GM19328 (cell line): Measurements from ENCODE around the gene EIF3B.
A peak's percentile ranks its signal among the peaks of the same experiment; 100 is the strongest.
"Not testable (repeated sequence)": the region's sequence is repeated elsewhere in the genome, so short reads cannot be mapped to it uniquely, and the experiment has no call there.

Source experiments
- ATAC-seq: cut with Tn5 transposase; IDR thresholded peaks from one replicate; pipeline ENCODE4 v1.9.1; 2021; ENCODE audit warnings: mild to moderate bottlenecking, moderate library complexity; ENCODE audit not compliant: unreplicated experiment

EIF3B gene

DNA sequence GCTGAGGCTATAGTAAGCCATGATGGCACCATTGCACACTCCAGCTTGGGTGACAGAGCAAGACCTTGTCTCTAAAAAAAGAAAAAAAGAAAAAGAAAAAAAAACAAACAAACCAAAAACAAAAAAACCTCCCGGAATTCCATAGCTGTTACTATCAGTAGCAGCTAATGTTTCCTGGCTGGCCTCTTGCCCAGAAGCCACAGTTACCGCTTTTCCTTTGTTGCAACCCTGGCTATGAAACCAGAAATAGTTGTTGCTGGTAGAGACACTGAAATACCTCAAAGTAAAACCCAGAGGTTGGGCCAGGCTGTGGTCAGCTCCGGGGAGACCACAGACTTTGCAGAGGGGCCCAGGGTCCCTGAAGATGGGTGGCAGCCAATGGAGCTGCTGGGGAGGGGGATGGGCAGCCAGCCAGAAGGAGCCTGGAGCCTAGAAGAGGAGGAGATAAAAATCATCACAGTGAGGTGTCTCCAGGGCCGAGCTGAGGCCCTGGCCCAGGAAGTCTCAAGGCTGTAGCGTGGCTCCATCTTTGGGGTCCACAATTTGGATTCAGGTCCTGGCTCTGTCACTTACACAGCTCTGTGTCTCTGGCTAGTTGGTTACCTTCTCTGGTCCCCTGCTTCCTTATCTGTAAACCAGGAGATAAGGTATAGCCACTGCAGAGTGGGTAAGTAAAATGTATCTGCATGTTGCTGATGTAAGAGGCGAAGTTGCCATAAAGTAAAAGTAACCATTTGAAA, 45.4 kb downstream of the EIF3B start:
- ATAC-seq = no peak

DNA sequence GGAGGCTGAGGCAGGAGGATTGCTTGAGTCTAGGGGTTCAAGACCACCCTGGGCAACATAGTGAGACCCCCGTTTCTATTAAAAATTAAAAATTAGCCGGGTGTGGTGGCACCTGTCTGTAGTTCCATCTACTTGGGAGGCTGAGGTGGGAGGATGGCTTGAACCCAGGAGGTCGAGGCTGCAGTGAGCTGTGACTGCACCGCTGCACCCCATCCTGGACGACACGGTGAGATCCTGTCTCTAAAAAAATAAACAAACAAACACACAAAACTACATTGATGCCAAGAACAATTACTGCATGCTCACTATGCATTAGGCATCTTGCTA, 48.0 kb downstream of the EIF3B start:
- no peak for ATAC-seq

DNA sequence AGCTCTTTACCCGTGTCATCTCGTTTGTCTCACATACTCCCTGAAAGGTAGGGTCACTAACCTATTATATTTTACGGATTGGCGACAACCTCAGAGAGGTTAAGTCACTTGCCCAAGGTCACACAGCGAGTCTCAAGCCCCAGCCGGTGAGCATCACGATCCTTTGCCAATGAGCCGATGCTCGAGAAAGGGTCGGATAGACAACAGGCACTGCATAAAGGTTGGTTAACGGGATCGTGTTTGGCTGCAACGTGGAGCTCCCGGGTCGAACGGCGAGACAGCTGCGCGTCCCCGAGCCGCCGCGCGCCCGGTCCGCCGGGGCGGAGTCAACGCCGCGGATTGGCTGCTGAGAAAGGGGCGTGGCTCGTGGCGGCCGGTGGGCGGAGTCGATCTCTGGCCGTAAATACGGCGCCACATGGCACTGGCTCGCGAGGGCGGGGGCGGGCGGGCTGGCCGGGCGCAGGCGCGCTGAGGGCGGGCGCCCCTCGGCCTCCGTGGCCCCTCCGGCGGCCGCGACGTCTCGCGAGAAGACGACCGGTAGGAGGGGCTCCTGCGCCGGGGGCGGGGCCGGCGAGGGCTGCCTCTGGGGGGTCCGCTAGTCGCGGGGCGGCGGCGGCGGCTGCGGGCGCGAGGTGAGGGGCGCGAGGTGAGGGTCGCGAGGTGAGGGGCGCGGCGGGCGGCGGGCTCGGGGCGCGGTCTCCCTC, 48.5 kb downstream of the EIF3B start, which contains the start of gene CHST12:
TSS of gene CHST12 (plus strand) at position 598 of the 704 bp plus-strand sequence. CDS start 29,029 bp downstream, outside the sequence.
- peak; percentile 41 for ATAC-seq

DNA sequence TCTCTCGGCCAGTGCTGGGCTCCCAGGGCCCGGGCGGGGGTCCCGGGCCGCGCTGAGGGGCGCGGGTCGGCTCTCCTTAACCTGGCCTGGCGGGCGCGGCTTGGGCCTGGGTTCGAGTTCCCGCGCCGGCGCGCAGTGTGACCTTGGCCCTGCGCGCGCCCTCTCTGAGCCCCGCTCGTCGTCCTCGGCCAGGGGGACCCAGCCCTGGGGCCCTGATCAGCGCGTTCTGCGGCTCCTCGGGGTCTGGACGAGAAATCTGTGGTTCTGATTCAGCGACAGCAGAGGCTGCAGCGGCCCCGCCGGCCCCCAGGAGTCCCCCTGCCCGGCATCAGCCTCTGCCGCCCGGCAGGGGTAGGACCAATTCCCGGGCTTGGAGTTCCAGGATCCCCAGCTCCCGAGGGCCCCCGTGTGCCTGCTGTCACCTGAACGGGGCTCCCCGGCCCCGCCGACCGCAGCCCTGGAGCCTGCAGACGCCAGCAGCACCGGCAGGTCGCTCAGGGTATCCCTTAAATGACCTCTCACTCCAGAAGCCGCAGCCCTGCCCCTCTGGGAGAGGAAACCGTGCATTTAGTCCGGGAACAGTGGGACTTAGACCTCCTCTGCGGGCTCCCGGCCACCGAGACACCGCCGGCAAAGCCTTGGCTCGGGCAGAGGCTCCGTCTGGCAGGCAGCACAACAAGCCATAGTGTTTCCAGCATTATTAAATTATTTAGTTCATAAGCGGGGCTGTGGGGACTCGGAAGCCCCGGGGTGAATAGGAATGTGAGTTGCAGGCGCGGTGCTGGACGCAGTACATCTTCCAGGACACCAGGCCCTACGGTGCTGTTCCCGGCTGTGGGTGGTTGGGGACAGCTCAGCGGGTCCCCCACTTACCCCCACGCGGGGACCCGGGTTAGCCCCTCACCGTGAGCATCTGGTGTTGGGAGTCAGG, 49.4 kb downstream of the EIF3B start:
- ATAC-seq = no peak

DNA sequence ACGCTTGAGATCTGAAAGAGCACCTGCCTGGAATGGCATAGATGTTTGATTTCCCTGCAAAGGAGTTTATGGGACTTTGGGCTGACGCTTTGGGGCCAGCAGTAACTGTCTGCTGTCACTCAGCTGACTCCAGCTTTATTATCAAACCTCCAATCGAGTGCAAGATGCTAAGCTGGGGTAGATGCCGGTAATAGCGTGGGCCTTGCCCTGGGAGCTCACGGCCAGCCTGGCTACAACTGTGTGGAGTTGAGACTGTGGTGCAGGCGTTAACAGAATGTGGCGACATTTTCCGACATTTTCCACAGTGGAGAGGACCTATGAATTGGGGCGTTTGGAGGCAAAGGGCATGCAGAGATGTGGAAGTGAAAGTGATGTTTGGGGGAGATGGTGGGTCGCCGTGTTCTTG, 50.1 kb downstream of the EIF3B start:
- ATAC-seq = no peak

DNA sequence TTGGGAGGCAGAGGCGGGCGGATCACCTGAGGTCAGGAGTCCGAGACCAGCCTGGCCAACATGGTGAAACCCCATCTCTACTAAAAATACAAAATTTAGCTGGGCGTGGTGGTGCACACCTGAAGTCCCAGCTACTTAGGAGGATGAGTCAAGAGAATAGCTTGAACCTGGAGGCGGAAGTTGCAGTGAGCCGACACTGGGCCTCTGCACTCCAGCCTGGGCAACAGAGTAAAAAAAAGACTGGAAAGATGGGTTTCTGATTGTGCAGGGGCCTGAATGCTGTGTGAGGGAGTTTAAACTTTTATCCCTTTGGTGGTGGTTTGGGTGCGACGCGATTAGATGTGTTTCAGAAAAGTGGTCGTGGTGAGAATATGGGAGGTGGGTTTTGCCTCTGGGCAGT, 50.6 kb downstream of the EIF3B start:
- no peak for ATAC-seq

DNA sequence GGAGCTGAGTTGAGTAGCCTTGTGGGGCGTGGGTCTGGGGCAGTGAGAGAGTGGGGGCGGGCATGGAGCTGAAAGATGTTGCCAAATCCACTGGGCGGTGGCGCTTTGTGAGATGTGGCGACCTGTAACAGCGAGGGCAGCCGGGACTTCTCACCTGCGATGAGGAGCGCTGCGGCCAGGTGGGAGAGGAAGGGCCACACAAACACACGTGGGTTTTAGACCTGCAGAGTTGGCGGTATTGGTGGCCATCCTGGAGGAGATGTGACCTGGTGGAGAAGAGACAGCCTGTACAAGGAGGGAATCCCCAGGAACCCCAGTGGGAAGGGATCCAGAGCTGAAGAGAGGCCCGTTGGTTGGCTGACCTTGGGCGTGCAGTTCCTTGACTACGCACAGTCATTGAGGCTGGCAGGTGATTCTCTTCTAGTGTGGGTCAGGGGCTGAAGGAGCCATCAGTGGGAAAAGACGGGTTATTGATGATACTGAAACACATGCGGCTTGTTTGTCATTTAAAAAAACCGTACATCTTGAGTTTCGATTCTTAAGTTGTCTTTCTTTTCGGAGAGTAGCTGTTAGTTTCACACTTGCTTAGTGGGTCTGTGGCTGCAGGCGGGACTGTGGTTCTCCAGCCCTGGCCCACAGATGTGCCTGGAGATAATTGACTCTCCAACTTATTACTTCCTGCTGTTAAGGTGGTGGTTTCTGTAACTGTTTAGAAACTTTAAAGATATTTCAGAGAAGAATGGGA, 51.1 kb downstream of the EIF3B start:
- ATAC-seq = peak; percentile 38

DNA sequence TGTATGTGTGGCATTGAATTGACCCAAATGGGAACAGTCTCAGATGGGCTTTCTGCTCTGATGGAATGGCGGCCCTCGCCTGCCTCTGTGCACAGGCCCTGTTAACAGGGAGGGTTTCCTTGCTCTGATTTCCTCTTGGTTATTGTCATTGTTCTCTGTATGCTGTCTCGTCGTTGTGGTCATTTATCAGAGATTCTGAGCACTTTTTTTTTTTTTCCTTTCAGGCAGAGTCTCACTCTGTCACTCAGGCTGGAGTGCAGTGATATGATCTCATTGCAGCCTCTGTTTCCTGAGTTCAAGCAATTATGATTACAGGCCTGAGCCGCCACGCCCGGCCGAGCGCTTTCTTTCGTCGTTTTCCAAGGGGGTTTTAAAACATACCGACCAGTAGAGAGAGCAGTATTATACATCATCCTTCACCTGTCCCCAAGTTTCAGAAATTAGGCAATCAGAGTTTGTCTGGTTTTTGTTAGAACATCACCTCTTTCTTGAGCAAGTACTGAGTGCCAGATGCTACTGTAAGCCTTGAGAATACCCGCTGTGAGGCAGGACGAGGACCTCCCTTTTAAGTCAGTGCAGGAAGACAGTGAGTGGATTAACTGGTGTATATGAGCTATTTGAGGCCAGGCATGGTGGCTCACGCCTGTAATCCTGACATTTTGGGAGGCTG, 55.3 kb downstream of the EIF3B start:
- no peak for ATAC-seq

DNA sequence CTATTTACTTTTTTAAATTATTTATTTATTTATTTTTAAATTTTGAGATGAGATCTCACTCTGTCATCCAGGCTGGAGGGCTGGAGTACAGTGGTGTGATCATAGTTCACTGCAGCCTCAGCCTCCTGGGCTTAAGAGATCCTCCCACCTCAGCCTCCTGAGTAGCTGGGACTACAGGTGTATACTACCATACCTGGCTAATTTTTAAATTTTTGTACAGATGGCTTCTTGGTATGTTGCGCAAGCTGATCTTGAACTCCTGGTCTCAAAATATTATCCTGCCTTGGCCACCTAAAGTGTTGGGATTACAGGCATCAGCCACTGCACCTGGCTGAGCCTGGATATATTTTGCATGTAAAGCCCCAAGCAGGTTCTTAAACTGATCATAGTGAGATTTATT, 56.4 kb downstream of the EIF3B start:
- no peak for ATAC-seq

DNA sequence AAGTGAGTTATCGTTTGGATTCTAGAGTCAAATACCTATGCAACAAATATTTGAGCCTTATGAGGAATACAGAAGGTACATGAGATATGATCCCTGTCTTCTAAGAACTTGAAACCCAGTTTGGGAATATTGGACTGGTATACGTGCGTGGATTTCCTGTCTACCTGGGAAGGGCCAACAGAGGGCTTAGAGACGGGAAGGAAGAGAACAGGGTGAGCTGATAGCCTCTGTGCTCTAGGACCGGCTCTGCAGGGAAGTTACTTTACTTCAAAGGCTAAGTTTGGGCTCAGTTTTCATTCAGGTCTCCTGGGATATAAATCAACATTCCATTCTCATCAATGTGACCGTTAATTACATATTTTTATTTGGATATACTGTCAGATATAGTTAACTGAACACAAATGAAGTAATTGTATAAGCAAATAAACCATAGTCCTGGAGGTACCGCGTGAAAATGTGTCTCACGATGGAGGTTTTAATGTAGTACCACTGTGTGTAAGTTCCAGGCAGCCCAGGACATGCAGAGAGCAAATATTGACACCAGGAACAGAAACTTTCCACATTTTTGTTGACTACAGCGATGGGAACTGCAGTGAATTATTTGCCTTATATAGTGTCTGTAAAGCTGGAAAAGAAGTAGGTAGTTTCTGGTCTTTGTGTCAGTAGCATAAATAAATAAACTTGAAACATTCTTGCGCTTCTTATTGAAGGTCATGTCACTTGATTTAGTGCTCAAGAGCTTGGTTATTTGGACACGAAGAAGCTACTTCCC, 57.4 kb downstream of the EIF3B start:
- ATAC-seq = no peak

DNA sequence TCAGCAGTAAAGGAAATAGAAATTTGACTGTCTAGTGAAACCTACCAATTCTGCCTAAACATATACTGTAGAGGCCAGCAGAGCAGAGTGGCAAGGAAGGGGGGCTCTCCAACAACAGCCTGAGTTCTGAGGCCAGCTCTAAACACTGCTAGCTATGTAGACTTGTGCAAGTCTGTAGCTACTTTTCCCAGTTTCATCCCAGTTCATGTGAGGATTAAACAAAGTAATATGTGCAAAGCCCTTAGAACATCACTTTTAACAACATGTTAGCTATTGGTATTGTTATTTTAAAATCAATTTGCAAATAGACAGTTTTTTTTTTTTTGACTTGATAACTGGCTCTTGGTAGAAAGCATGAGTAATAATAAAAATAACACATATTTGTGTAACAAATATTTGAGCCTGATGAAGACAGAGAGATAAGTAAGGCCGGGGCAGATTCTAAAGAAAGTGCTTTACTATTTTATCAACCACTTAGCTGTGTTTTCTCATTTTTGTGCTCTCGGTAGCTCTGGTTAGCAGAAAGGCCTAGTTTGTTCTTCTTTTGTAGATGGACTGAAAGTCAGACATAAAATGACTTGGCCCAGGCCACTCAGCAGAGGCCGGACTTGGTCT, 58.1 kb downstream of the EIF3B start:
- no peak for ATAC-seq

DNA sequence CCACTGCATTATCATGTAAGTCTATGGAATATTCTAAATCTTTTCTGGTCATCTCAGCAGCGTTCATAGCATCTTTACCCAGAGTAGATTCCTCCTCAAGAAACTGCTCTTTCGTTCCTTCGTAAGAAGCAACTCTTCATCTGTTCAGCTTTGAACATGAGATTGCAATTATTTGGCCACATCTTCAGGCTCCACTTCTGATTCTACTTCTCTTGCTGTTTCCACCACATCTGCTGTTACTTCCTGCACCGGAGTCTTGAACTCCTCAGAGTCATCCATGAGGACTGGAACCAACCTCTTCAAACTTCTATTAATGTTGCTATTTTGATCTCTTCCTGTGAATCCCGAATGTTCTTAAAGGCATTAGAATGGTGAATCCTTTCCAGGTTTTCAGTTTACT, 61.4 kb downstream of the EIF3B start:
- ATAC-seq = no peak

DNA sequence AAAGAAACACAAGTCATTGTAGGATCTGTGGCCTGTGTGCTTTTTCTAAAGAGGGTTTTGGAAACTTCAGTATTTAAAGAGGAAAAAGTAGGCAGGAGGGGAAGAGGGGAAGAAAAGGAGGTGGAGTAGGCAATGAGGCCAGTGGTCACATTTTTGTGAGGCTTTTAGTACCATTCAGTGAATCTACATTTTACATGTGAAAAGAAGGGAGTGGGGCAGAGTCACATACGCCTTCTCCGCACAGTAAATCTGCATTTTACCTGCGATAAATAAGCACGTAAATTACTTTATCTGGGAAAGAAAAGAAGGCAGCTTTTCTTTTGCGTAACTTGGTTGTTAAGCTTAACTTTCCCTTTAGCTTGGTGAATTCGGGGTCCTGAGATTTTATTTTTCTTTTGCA, 62.0 kb downstream of the EIF3B start:
- no peak for ATAC-seq

DNA sequence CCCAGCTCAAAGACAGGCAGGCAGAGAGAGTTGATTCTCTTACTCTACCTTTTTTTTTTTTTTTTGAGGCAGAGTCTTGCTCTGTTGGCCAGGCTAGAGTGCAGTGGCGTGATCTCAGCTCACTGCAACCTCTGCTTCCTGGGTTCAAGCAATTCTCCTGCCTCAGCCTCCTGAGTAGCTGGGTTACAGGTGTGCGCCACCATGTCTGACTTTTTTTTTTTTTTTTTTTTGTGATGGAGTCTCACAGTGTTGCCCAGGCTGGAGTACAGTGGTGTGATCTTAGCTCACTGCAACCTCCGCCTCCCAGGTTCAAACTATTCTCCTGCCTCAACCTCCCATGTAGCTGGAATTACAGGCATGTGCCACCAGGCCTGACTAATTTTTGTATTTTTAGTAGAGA, 62.6 kb downstream of the EIF3B start:
- not testable (repeated sequence) for ATAC-seq

DNA sequence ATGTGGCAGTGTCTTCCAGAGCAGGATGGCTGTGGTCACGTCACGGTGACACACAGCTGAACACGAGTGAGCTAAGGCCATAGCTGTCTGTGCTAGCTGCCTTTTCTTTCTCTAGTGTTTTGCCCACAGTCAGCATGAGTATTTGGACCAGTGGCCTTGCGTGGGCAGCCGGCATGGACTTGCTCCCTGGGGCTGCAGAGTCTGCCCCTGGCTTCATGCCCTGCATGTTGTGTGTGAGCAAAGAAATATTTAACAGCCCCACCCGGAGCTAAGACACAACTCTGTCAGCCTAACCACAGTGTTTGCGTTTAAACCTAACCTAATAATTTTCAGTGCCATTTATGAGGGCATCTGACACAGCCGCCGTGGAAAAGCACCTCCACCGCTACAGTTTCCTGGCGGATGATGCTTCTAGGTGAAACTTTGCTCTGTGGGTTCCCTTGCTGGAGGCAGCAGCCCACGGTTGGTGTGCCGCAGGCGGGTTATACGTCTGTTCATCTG, 63.4 kb downstream of the EIF3B start:
- no peak for ATAC-seq

DNA sequence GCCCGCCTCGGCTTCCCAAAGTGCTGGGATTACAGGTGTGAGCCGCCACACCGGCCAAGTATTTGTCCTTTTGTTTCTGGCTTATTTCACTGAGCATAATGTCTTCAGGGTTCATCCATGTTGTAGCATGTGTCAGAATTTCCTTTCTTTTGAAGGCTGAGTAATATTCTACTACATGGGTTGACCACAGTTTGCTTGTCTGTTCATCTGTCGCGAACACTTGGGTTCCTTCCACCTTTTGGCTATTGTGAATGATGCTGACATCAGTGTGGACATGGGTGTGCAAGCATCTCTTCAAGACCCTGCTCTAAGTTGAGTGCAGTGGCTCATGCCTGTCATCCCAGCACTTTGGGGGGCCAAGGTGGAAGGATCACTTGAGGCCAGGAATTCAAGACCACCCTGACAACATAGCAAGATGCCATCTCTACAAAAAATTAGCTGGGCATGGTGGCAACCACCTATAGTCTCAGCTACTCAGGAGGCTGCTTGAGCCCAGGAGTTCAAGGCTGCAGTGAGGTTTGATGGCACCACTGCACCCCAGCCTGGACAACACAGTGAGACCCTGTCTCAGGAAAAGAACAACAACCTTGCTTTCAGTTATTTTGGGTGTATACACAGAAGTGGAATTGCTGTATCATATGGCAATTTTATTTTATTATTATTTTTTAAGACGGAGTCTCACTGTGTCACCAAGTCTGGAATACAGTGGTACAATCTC, 65.7 kb downstream of the EIF3B start:
- no peak for ATAC-seq

DNA sequence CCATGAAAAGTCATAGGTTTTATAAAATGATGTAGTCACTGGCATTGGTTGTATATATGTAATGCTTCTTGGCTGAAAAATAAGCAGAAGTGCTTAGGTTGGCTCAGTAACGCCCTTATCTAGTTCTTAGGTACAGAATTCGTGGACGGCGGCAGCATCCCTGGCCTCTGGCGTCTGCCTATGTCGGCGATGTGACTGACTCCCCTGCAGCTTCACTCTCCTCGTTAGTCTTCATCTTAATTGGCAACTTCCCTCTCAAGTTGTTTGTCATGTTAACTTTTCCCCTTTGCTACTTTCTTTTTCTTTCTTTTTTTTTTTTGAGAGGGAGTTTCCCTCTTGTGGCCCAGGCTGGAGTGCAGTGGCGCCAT, 67.3 kb downstream of the EIF3B start:
- no peak for ATAC-seq

DNA sequence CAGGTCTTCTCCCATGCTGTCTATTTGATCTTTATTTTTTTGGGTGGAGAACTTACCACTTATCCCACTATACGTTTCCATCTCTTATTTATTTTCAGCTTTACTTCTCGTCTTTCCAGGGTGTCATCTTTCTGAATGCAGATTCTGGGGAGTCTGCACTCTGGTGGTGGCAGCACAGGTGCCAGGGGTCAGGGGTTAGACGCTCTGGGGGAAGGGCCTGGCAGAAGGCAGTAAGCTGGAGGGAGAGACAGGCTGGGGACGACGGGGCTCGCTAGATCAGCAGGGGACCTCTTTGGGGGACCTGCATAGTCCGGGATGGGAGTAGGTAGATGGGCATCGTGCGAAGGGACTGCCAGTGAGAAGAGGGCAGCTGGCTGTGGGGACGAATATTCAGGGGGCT, 71.1 kb downstream of the EIF3B start:
- no peak for ATAC-seq
